Endothelial cell (in vitro differentiated cells): Measurements from ENCODE around the gene ATOSB. TPM values are rescaled to one million over a fixed set of nuclear protein-coding genes. Genes with fewer than 3 reads are reported as not detected.

Source experiments
- DNase-seq: peaks from one replicate; pipeline ENCODE4 v3.0.0; 2021; ENCODE audit warnings: low spot score
- H3K27ac Mint-ChIP-seq: one replicate; pipeline ENCODE4 v1.8.0; 2021; ENCODE audit warnings: mixed read lengths, inconsistent platforms; ENCODE audit not compliant: unreplicated experiment
- H3K27me3 Mint-ChIP-seq: one replicate; pipeline ENCODE4 v1.8.0; 2021; ENCODE audit warnings: mild to moderate bottlenecking, moderate library complexity, mixed read lengths, inconsistent platforms; ENCODE audit not compliant: unreplicated experiment
- H3K36me3 Mint-ChIP-seq: one replicate; pipeline ENCODE4 v1.8.0; 2021; ENCODE audit warnings: mild to moderate bottlenecking, low read depth, mixed read lengths, inconsistent platforms; ENCODE audit not compliant: unreplicated experiment
- H3K4me1 Mint-ChIP-seq: one replicate; pipeline ENCODE4 v1.8.0; 2021; ENCODE audit warnings: mild to moderate bottlenecking, mixed read lengths, inconsistent platforms; ENCODE audit not compliant: unreplicated experiment
- H3K4me3 Mint-ChIP-seq: one replicate; pipeline ENCODE4 v1.8.0; 2021; ENCODE audit warnings: mild to moderate bottlenecking, mixed read lengths, inconsistent platforms; ENCODE audit not compliant: unreplicated experiment
- H3K9me3 Mint-ChIP-seq: one replicate; pipeline ENCODE4 v1.8.0; 2021; ENCODE audit warnings: mixed read lengths, inconsistent platforms; ENCODE audit not compliant: unreplicated experiment
- CTCF ChIP-seq: fragments of 200-600 bp; sonication (generic); IDR thresholded peaks from one replicate; pipeline ENCODE4 v1.5.0; 2021; ENCODE audit warnings: antibody characterized with exemption; ENCODE audit not compliant: unreplicated experiment
- long read RNA-seq: library from polyadenylated mRNA; unstranded; transcript quantifications from one replicate; pipeline ENCODE4 v2.0.0, GENCODE V29; 2020; ENCODE audit not compliant: unreplicated experiment
- total RNA-seq: library from RNA; stranded (reverse); fragmentation: NEBNext Ultra II Directional; extraction: Animal tissue kit (Norgen Biotek cat#: 25700); gene quantifications from one replicate; pipeline ENCODE4 v1.2.1, GENCODE V29; 2021; ENCODE audit not compliant: unreplicated experiment

Gene ATOSB
- total RNA-seq = 33.7 TPM
- long read RNA-seq, partial matches to known transcripts = 2 of 4 reads
- long read RNA-seq, other reads (novel, unspliced or antisense) = 1 of 4 reads

GRCh38 chr9:35115680-35116538 lies at the start of gene ATOSB:
Gene ATOSB, minus strand, starts transcription at chr9:35115862. Its CDS starts 7,588 bp downstream, at chr9:35108274.
- peak within 1 kb of the TSS; percentile 99 for H3K4me3 Mint-ChIP-seq
- peaks cover 11% of the 10 kb centered on the region for H3K27me3 Mint-ChIP-seq
- peak within 1 kb of the TSS; percentile 98 for H3K27ac Mint-ChIP-seq
- peaks cover 26% of the 10 kb centered on the region for H3K4me1 Mint-ChIP-seq
- TF ChIP-seq CTCF = no peak
- DNase-seq = peak; percentile 99
- H3K9me3 Mint-ChIP-seq = no peaks in the 10 kb centered on the region
- peaks cover 19% of the 10 kb centered on the region for H3K36me3 Mint-ChIP-seq

- Mint-ChIP-seq H3K4me3 (no peak overlapping the region), H3K4me1 (peaks cover 29% of the 10 kb centered on the region), H3K36me3 (no peaks in the 10 kb centered on the region), H3K9me3 (no peaks in the 10 kb centered on the region), H3K27ac (no peak overlapping the region), H3K27me3 (peaks cover 3% of the 10 kb centered on the region)
- TF ChIP-seq CTCF = no peak
- no peak for DNase-seq
Observed at GRCh38 chr9:35164711-35165110, 49.0 kb upstream of the ATOSB start.

GRCh38 chr9:35163413-35163812 lies 47.8 kb upstream of the ATOSB start:
- Mint-ChIP-seq H3K4me3 (no peak overlapping the region), H3K27ac (no peak overlapping the region), H3K36me3 (no peaks in the 10 kb centered on the region), H3K4me1 (peaks cover 23% of the 10 kb centered on the region), H3K9me3 (no peaks in the 10 kb centered on the region), H3K27me3 (peaks cover 3% of the 10 kb centered on the region)
- no peak for TF ChIP-seq CTCF
- DNase-seq = no peak

- DNase-seq = no peak
- peak overlapping the region; percentile 98 for H3K4me3 Mint-ChIP-seq
- peaks cover 23% of the 10 kb centered on the region for H3K4me1 Mint-ChIP-seq
- peak overlapping the region; percentile 82 for H3K27ac Mint-ChIP-seq
- peaks cover 3% of the 10 kb centered on the region for H3K27me3 Mint-ChIP-seq
- H3K9me3 Mint-ChIP-seq = no peaks in the 10 kb centered on the region
- H3K36me3 Mint-ChIP-seq = no peaks in the 10 kb centered on the region
- TF ChIP-seq CTCF = no peak
Observed at GRCh38 chr9:35162605-35163315, 47.1 kb upstream of the ATOSB start.
